Subcutaneous adipose tissue (tissue), 4 donors: ENCODE data around the gene TXN2. TPM values are rescaled to one million over a fixed set of nuclear protein-coding genes. Genes with fewer than 3 reads are reported as not detected.

Experiments
- total RNA-seq, 4 donors: library from RNA; depleted of rRNA; stranded (reverse); fragments of >200 nt; gene quantifications; one replicate each; pipeline ENCODE4 v1.1.0, GENCODE V29; 2016
- TF ChIP-seq, protein P1 (sequence below): fragments of 450-650 bp; IDR thresholded peaks from one replicate; pipeline ENCODE4 v1.5.1; 2016; ENCODE audit warnings: low read depth, mild to moderate bottlenecking, control low read depth, antibody characterized with exemption, moderate library complexity

TXN2 gene
- total RNA-seq, 4 donors from 2014 or later = 26.9 to 84.6 (median 65.3) TPM

DNA sequence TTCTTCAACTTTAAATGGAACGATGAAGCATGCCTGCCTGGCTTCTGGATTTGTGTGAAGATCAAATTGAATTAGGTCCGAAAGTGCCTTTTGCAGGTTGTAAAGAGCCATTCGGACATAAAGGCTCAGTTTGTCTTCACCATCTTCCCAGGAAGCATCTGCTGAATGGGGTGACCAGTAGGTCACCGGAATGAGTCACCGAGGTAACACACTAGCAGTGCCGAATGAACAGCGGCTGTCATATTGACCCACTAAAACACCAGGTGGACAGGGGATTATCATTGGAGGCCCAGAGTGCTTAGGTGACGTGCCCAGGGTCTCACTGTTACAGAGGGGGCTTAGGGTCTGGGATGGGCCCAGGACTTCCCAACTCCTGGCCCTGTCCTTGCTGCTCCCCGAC, 50.6 kb downstream of the TXN2 start:
- TF ChIP-seq, protein P1, sequence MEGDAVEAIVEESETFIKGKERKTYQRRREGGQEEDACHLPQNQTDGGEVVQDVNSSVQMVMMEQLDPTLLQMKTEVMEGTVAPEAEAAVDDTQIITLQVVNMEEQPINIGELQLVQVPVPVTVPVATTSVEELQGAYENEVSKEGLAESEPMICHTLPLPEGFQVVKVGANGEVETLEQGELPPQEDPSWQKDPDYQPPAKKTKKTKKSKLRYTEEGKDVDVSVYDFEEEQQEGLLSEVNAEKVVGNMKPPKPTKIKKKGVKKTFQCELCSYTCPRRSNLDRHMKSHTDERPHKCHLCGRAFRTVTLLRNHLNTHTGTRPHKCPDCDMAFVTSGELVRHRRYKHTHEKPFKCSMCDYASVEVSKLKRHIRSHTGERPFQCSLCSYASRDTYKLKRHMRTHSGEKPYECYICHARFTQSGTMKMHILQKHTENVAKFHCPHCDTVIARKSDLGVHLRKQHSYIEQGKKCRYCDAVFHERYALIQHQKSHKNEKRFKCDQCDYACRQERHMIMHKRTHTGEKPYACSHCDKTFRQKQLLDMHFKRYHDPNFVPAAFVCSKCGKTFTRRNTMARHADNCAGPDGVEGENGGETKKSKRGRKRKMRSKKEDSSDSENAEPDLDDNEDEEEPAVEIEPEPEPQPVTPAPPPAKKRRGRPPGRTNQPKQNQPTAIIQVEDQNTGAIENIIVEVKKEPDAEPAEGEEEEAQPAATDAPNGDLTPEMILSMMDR = no peak

DNA sequence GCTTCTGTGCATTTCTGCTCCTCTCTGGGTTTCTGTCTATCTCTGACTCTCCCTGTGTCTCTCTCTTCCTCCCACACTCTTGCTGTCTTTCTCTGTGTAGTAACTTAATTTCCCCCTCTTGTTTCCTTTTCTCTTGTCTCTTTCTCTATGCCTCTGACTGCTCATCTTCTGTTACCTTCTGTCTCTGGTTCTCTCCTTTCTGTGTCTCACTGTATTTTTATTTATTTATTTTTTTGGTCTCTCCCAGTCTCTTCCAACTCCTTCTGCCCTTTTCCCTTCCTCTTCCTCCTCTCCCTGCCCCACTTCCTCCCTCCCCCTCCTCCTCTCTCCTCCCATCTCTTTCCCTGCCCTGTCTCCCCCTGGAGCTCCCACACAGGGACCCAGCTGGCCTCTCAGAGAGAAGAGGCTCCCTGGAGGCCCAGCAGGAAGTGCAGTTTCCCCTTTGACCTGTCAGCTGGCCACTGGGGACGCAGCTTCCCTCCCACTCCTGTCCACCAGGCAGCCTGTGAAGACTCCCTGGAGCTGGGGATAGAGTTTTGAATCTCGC, 55.4 kb downstream of the TXN2 start:
- TF ChIP-seq, protein P1 = no peak

DNA sequence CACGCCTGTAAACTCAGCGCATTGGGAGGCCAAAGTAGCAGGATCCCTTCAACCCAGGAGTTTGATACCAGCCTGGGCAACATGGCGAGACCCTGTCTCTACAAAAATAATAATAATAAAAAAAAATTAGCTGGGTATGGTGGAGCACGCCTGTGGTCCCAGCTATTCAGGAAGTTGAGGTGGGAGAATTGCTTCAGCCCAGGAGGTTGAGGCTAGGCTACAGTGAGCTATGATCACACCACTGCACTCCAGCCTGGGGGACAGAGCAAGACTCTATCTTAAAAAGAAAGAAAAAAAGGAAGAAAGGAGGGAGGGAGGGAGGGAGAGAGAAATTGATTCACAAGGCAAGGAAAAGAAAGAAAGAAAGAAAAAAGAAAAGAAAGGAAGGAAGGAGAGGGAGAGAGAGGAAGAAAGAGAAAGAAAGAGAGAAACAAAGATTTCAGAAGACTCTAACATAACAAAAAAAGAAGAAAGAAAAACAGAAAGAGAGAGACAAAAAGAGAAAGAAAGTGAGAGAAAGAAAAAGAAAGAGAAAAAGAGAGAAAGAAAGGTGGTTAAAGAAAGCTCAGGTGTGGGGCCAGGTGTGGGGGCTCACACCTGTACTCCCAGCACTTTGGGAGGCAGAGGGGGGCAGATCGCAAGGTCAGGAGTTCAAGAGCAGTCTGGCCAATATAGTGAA, 56.4 kb downstream of the TXN2 start:
- TF ChIP-seq, protein P1 = no peak

DNA sequence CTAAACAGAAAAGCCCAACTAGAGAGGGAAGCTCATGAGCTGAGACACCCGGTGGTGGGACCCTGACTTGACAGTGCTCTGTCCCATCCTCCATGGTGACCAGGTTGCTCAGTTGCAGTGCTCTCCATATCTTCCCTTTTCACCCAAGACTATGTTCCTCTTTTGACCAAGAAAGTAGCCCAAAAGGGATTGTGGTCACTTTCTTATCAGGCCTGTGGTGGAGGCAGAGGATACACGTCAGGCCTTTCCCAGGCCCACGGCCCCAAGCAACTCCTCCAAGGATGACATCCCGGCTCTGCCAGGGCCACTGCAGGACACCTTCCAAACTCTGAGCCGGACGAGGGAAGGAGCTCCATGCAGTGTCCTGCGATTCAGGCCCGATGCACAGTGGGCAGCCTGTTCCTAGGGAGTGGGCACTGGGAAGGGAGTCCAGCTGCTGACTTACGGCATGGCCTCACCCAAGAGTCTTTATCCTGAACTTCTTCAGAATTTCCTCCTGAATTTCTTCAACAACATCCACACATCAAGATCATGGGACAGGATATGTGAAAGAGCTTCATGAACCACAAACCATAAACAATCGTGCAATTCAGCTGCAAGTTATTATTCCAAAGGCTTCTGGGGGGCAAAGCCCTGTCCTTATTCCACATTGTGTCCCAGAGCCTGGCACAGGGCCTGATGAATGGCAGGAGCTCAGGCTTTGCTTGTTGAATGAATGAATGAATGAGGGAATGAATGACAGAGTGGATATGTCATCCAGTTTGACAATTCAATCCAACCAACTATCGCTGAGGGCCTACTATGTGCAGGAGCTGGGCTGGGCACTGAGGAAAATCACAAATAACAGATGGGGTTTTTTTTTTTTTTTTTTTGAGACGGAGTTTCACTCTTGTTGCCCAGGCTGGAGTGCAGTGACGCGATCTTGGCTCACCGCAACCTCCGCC, 57.7 kb downstream of the TXN2 start:
- TF ChIP-seq, protein P1 = no peak

DNA sequence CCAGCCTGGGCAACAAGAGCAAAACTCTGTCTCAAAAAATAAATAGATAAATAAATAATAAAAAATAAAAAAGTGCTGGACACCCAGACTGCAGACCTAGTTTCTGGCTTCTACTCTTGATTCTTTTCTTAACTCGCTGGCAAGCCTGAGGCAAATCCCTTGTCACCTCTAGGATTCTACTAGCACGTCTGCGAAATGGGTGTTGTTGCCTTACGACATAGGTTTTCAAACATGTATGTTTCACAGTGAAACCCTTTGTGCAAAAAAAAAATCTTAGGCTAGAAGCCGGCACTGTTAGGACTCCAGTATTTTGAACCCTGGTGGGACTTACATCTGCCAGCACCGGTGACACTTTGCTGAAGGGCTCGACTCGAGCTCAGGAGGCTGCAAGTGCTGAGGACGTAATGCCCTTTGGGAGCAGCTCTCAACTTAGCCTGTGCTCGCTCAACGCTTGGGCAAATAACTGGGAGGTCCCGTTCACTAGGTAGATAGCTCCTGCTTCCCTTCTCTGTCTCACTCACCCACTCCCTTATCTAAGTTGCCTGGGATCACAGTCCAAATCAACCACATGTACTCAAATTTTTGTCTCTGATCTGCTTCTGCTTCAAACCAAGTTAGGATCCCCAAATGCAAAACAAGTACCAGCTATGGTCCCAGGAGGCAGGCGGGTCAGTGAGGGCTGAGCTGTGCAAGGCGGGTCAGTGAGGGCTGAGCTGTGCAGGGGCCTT, 59.0 kb downstream of the TXN2 start:
- TF ChIP-seq, protein P1 = no peak

DNA sequence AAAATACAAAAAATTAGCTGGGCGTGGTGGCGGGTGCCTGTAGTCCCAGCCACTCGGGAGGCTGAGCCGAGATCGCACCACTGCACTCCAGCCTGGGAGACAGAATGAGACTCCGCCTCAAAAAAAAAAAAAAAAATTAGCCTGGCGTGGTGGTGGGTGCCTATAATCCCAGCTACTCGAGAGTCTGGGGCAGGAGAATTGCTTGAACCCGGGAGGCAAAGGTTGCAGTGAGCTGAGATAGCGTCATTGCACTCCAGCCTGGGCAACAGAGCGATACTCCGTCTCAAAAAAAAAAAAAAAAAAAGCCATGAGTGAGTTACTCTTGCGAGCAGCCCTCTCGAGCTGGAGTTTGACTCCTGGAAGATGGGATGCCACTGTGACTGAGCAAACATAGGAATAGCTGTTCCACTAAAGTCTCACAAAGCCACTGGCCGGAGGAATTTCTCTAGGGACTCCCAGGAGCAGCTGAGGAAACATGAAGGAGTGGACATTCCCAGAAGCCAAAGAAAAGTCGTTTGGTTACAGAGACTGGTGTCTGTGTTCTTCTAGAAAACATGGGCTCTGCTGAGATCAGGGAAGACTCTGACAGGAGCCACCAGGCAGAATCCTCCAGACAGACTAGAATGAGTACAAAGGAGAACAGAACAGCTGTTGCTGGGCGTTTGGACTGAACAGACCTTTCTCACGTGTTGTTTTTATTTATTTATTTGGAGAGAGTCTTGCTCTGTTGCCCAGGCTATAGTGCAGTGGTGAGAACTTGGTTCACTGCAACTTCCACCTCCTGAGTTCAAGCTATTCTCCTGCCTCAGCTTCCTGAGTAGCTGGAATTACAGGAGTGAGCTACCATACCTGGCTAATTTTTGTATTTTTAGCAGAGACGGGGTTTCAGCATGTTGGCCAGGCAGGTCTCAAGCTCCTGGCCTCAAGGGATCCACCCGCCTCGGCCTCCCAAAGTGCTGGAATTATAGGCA, 61.2 kb downstream of the TXN2 start:
- TF ChIP-seq, protein P1 = no peak
